ENCODE measurements around the gene CCDC88B.
"Not testable (repeated sequence)": the region's sequence is repeated elsewhere in the genome, so short reads cannot be mapped to it uniquely, and the experiment has no call there.

The CCDC88B gene

GRCh38 chr11:64320556-64320955 is 19.4 kb upstream of the CCDC88B start:
- no peak for DNase-seq (ENCODE audit: low read depth in 2 of 2, low spot score in 1 of 2)

DNA sequence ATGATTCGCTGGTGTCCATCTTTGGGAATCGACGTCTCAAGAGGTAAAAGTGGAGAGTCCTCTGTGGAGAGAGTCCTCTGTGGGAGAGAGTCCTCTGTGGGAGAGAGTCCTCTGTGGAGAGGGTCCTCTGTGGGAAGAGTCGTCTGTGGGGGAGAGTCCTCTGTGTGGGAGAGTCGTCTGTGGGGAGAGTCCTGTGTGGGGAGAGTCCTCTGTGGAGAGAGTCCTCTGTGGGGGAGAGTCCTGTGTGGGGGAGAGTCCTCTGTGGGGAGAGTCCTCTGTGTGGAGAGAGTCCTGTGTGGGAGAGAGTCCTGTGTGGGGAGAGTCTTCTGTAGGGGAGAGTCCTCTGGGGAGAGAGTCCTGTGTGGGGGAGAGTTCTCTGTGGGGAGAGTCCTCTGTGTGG is 19.0 kb upstream of the CCDC88B start:
- no peak for DNase-seq (ENCODE audit: low read depth in 2 of 2, low spot score in 1 of 2)

DNA sequence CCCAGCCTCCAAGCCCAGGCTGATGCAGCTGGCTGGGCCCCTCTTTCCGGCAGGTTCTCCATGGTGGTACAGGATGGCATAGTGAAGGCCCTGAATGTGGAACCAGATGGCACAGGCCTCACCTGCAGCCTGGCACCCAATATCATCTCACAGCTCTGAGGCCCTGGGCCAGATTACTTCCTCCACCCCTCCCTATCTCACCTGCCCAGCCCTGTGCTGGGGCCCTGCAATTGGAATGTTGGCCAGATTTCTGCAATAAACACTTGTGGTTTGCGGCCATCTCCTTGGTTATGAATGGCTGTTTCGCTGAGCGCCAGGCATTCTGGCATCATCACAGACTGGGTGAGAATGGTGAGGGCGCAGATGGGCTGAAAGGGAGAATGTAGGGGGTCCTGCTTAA is 18.5 kb upstream of the CCDC88B start:
- no peak for DNase-seq (ENCODE audit: low read depth in 2 of 2, low spot score in 1 of 2)

DNA sequence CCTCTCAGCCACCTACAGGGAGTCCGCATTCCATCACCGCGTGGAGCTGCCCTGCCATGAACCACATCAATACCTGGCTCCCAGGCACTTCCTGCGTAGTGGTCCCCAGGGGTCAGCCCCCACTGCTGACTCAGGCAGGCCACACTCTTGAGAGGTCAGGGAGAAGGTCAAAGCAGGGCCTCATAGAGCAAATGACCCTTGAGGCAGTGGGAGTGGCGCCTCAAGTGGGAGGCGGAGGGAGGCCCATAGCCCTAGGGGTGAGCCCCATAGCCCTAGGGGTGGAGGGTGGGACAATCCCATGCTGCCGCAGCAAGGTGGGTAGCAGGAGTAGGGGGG is 17.1 kb upstream of the CCDC88B start:
- no peak for DNase-seq (ENCODE audit: low read depth in 2 of 2, low spot score in 1 of 2)

- DNase-seq (ENCODE audit: low read depth in 2 of 2, low spot score in 1 of 2): no peak
These were observed 16.6 kb upstream of the CCDC88B start for GRCh38 chr11:64323373-64323772.

GRCh38 chr11:64323984-64324383 is 16.0 kb upstream of the CCDC88B start:
- not testable (repeated sequence) for DNase-seq (ENCODE audit: low read depth in 2 of 2, low spot score in 1 of 2)

DNA sequence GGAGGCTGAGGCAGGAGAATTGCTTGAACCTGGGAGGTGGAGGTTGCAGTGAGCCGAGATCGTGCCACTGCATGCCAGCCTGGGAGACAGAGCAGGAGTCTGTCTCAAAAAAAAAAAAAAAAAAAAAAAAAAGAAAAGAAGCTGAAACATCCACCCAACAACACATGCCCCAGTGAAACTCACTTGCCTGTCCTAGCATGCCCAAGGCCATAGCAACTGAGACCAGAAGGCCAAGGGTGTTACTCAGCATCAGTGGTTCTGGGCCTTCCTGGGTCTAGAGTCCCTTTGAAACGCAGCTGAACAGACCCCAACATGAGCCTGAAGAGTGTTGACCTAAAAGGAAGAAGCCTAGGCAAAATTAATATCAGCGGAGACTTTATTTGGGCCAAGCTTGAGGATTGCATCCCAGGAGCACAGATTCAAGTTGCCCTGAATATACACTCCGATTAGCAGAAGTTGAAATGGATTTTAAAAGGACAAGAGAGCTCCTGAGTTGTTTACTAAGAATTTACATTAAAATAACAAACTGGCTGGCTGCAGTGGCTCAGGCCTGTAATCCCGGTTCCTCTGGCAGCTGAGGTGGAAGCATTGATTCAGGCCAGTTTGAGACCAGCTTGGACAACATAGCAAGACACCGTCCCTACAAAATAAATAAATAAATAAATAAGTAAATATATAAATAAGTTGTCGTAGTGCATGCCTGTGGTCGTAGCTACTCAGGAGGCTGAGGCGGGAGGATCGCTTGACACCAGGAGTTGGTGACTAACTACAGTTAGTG is 15.1 kb upstream of the CCDC88B start:
- DNase-seq (ENCODE audit: low read depth in 2 of 2, low spot score in 1 of 2): no peak

DNA sequence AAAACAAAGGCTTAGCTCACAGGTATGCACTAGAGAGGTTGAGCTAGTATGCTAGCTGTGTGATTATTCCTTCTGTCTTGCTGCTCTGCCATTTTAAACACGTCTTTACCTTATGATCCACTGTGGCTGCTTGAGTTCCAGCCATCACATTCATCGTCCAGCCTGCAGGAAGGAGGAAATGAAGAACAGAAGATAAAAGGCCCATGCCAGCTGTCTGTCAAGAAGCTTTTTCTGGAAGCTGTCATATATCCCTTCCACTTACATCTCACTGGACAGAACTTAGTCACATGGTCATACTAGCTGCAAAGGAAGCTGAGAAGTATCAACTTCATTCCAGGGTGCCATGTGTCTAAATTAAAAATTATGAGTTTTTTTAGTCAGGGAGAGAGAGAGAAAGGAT is 12.6 kb upstream of the CCDC88B start:
- no peak for DNase-seq (ENCODE audit: low read depth in 2 of 2, low spot score in 1 of 2)

GRCh38 chr11:64327993-64328392 is 12.0 kb upstream of the CCDC88B start:
- DNase-seq (ENCODE audit: low read depth in 2 of 2, low spot score in 1 of 2): no peak

GRCh38 chr11:64330888-64331287 is 9.1 kb upstream of the CCDC88B start:
- DNase-seq (ENCODE audit: low read depth in 2 of 2, low spot score in 1 of 2): no peak

DNA sequence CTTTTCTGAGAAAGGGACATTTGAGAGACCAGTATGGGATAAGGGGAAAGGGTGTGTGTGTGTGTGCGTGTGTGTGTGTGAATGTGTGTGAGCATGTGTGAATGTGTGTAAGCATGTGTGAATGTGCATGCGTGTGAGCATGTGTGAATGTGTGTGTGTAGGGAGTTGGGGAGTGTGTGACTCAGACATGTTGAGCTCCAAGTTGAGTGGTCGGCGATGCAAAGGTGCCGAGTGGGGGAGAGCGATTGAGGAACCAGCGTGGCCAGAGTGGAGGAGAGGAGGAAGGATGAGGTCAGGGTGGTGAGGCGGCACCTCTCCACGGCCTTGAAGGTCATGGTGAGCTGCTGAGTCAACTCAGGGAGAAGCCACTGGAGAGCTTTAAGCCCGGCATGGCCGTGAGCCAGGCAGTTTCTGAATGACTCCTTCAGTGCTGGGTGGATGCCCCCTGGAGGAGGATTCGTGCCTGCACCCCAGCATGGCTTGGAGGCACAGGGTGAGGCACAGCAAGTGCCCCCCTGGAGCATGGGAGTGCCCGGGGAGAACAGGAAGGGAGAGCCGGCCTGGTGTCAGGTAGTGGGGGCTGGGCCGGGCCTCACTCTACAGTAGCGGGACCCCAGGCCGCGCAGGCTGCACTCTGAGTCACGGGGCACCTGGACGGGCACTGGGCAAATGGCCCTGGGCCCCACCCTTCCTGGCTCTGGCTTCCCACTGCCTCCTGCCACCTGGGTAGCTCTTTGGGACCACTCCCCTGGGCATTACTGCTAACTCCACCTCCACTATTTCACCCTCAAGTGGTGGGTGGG is 8.2 kb upstream of the CCDC88B start:
- peak in 1 of 2 donors; percentile 51 for DNase-seq (ENCODE audit: low read depth in 2 of 2, low spot score in 1 of 2)

DNA sequence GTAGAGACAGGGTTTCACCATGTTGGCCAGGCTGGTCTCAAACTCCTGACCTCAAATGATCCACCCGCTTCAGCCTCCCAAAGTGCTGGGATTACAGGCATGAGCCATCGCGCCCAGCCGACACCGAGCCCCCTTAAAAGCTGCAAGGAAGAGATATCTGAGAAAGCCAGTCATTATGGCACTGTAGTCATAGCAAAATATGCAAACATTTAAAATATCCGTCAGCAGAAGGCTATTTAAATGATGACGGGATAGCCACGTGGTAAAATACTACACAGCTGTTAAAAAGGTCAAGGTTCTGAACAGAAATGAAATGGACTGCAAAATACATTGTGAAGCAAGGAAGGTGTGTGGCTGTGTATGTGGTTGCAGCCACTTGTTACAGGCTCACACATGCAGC is 6.4 kb upstream of the CCDC88B start:
- DNase-seq (ENCODE audit: low read depth in 2 of 2, low spot score in 1 of 2): no peak

DNA sequence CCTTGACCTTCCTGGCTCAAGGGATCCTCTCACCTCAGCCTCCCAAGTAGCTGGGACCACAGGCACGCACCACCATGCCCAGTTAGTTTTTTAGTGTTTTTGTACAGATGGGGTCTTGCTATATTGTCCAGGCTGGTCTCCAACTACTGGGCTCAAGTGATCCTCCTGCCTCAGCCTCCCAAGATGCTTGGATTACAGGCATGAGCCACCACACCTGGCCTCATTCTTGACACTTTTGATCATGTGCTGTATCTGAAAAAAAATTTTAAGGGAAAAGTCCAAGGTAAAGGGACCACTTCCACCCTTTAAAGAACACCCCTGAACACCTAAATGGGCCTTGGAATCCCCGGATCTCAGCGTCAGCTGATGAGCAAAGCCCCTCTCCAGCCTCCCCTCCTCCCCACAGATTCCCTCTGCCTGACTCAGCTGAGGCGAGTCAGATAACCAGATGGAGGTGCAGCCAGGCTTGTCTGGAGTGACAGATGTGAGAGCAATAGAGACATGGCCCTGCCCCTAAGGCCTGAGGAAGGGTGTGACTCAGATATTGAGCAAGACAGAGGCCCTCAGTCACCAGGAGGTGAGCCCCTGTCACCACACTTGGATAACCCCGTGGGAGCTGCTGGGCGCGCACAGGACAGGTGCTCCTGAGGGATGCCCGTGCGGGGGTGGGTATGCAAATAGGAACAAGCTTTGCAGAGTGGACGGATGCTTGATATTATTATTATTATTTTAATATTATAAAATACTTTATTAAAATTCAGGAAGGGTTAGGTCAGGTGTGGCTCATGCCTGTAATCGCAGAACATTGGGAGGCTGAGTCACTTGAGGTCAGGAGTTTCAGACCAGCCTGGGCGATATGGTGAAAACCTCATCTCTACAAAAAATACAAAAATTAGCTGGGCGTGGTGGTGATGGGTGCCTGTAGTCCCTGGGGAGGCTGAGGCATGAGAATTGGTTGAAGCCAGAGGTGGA is 5.0 kb upstream of the CCDC88B start:
- DNase-seq (ENCODE audit: low read depth in 2 of 2, low spot score in 1 of 2): no peak

- no peak for DNase-seq (ENCODE audit: low read depth in 2 of 2, low spot score in 1 of 2)
These were observed 2.3 kb upstream of the CCDC88B start for GRCh38 chr11:64337538-64338249.

- DNase-seq (ENCODE audit: low read depth in 2 of 2, low spot score in 1 of 2): no peak
These were observed 1.3 kb upstream of the CCDC88B start for GRCh38 chr11:64338716-64339115.

GRCh38 chr11:64339286-64339685 is 718 bp upstream of the CCDC88B start:
- no peak for DNase-seq (ENCODE audit: low read depth in 2 of 2, low spot score in 1 of 2)

- DNase-seq (ENCODE audit: low read depth in 2 of 2, low spot score in 1 of 2): peak; percentile 70 to 79
These were observed 799 bp downstream of the CCDC88B start for GRCh38 chr11:64340671-64341335.

DNA sequence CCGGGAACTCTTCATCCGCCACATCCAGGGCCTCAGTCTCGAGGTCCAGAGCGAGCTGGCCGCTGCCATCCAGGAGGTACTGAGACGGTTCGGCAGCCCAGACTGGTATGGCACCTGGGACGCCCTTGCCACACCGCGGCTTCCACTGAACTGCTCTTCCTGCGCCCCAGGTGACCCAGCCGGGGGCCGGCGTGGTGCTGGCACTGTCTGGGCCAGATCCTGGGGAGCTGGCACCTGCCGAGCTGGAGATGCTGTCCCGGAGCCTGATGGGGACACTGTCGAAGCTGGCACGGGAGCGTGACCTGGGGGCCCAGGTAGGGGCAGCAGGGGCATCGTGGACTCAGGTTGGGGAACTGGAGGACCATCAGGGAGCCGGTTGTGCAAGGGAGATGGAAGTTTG is 1.4 kb downstream of the CCDC88B start:
- no peak for DNase-seq (ENCODE audit: low read depth in 2 of 2, low spot score in 1 of 2)

DNA sequence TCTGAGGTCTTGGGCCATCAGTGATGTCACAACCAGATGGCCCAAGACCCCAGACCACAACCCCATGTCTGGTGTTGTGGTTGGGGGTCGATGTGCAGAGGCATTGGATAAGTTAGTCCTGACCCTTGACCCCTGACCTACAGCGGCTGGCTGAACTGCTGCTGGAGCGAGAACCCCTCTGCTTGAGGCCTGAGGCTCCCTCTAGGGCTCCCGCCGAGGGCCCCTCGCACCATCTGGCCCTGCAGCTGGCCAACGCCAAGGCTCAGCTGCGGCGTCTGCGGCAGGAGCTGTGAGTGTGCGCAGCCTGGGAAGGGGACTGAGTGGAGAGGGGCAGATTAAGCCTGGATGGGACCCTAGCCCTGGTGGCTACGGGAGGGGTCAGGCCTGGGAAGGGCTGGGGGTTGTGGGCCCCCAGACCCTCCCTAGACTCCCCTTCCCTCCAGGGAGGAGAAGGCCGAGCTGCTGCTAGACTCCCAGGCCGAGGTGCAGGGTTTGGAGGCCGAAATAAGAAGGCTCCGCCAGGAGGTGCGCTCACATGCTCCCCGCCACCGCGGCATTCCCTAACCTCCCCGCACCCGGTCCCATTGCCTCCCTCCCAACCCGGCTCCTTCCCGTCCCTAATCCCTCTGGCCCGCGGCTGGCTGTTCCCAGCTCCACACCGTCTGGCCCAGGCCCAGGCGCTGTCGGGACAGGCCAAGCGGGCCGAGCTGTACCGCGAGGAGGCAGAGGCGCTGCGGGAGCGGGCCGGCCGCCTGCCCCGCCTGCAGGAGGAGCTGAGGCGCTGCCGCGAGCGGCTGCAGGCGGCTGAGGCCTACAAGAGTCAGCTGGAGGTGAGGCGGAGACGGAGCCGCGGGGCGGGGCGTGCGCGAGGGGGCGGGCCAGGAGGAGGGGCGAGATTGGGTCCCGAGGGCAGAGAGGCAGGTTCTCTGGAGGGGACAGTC is 2.1 kb downstream of the CCDC88B start:
- peak; percentile 68 to 74 for DNase-seq (ENCODE audit: low read depth in 2 of 2, low spot score in 1 of 2)
